ENCODE results near the gene E2F8.

GRCh38 chr11:19263333-19263732, 22.6 kb upstream of the E2F8 start:
- TF ChIP-seq EZH2 (IDR thresholded peaks at IDR 0.05) (no peak), POLR2A (IDR thresholded peaks at IDR 0.05; ENCODE audit: borderline replicate concordance, extremely low read depth, insufficient read depth, insufficient read length) (no peak), CTCF (IDR thresholded peaks at IDR 0.05 in 2 of 3, conservative IDR thresholded peaks at IDR 0.05 in 1 of 3; ENCODE audit: borderline replicate concordance in 1 of 3, insufficient read depth in 1 of 3, low read depth in 2 of 3, low read length in 2 of 3) (no peak), POLR2AphosphoS5 (IDR thresholded peaks at IDR 0.05; ENCODE audit: low read depth, low read length) (no peak), CBX3 (IDR thresholded peaks at IDR 0.05; ENCODE audit: low read depth) (no peak), RAD21 (IDR thresholded peaks at IDR 0.05; ENCODE audit: low read depth) (no peak), SIN3A (IDR thresholded peaks at IDR 0.05; ENCODE audit: low read depth) (no peak), CEBPB (IDR thresholded peaks at IDR 0.05; ENCODE audit: low read depth) (no peak), ZFX (IDR thresholded peaks at IDR 0.05) (no peak), REST (IDR thresholded peaks at IDR 0.05; ENCODE audit: low read depth) (no peak)

Measured in HCT116 (cell line).